Stimulated activated CD8-positive, alpha-beta memory T cell treated with anti-CD3 and anti-CD28 coated beads, Interleukin-15, amount 100 ng/mL, for 48 hours (primary cell): Measurements from ENCODE around the gene TEFM.
"Not testable (repeated sequence)": the region's sequence is repeated elsewhere in the genome, so short reads cannot be mapped to it uniquely, and the experiment has no call there.

Experiments used
- DNase-seq, 2 donors: peaks; one replicate each; pipeline ENCODE4 v3.0.0-alpha.2; 2020; ENCODE audit warnings: low read depth in 2 of 2

The TEFM gene

GRCh38 chr17:30920683-30921543 is 14.9 kb upstream of the TEFM start:
- no peak for DNase-seq

DNA sequence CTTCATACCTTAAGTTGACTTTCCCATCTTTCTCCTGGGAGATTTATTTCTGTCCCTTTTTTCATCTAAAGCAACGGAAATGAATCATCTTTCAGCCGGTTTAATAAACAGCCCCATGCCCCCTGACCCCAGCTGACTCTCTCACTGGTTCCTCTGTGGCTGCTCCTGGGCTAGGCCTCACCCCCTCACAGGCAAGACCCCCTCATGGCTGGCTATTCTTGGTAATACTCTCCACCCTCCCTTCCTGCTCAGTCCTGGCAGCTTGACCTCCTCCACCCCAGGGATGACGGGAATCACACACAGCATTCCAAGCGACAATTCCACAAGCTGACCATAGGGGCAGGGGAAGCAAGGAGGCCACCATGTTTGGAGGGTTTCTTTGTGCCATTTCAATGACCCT is 14.2 kb upstream of the TEFM start:
- DNase-seq = no peak

DNA sequence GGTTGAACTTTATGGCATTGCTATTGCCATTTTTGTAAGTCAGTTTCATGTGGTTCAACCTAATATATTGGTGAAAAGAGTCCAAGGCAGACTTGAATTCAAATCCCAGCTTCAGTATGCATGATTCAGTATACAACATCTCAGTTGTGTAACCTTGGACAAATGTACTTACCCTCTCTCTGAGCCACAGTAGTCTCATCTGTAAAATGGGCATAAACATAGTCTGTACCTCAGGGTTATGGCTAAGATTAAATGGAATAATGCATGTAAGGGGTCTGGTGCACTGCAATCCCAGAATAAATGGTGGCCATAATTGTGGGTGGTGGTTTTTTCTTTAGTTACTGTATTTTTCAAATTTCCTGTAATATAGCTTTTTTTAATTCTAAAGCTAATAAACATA is 11.0 kb upstream of the TEFM start:
- no peak for DNase-seq

DNA sequence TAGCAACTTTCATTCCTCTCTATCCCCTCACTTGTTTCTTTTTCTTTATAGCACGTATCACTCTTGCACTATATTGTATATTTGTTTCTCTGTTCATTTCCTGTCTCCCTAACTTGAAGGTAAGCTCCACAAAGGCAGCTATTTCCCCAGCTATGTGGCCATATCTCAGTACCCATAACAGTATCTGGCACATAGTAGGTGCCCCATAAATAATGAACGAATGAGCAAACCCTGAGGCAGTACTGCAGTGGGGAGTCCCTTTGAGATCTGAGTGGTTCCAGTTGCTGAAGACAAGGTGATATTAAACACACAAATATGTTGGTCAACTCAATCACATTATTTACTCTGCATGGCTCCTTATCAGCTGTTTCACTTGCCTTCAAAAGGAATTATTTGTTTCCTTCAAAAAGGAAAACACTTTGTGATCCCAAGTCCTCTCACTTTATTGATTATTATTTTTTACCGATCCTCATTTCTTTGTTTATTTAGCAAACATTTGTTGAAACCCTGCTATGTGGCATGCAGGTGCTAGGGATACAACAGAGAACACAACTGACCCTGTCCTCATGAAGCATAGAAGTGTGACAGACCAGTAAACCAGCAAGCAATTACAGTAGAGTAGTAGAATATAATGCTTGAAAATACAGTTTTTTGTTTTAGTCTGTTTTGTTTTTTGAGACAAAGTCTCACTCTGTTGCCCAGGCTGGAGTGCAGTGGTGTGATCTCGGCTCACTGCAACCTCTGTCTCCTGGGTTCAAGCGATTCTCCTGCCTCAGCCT is 10.0 kb upstream of the TEFM start:
- DNase-seq = no peak

- DNase-seq = no peak
These were observed 7.9 kb upstream of the TEFM start for GRCh38 chr17:30913955-30914354.

DNA sequence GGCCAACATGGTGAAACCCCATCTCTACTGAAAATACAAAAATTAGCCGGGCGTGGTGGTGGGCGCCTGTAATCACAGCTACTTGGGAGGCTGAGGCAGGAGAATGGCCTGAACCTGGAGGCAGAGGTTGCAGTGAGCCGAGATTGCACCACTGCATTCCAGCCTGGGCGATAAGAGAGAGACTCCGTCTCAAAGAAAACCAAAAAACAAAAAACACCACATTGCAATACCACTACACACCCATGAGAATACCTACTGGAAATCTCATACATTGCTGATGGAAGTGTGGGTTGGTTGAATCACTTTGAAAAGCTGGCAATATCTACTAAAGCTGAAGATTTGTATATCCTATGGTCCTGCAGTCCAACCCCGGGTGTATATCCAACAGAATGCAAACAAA is 4.1 kb upstream of the TEFM start:
- not testable (repeated sequence) for DNase-seq

GRCh38 chr17:30908717-30909420 is 2.8 kb upstream of the TEFM start:
- DNase-seq = no peak

GRCh38 chr17:30905742-30906100 is 317 bp downstream of the TEFM start:
- DNase-seq = no peak

DNA sequence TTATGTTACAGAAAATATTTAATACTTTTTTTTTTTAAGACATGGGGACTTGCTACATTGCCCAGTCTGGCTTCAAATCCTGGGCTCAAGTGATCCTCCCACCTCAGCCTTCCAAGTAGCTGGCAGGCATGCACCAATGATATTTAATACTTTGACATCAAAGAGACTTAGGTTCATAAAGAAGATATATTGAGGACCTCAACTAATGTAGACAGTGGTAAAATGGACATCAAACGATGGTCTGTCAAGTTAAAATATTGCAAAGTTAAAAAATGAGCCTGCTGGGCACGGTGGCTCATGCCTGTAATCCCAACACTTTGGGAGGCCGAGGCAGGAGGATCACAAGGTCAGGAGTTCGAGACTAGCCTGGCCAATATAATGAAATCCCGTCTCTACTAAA is 8.7 kb downstream of the TEFM start:
- no peak for DNase-seq

DNA sequence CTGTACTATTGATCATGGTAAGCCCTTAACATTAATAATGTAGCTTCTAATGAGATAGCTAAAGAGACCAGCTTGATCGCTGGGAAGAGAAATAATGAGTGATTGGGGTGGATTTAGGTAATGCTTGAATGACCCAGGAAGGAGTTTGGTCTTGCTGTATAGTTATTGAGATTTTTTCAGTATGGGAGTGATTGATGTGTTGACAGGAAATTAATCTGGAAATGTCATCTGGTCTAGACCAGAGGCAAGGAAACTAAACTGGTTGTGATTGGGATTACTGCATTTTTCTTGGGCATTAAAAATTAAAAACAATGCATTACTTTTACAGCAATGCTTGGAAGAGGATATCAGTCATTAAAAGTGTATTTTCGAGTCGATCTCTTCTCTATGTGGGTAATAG is 11.8 kb downstream of the TEFM start:
- no peak for DNase-seq

DNA sequence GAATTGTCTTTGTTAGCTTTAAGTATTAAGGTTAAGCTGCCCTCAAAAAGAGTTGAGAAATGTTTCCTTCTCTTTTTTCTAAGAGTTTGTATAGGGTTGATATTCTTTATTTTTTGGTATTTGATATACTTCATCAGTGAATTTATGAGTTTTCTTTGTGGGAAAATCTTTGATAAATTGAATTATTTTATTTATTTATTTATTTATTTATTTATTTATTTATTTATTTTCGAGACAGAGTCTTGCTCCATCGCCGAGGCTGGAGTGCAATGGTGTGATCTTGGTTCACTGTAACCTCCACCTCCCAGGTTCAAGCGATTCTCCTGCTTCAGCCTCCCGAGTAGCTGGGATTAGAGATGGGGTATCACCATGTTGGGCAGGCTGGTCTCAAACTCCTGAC is 19.9 kb downstream of the TEFM start:
- DNase-seq = no peak

- no peak for DNase-seq
These were observed 37.0 kb downstream of the TEFM start for GRCh38 chr17:30869005-30869404.

GRCh38 chr17:30864636-30865035 is 41.4 kb downstream of the TEFM start:
- no peak for DNase-seq

DNA sequence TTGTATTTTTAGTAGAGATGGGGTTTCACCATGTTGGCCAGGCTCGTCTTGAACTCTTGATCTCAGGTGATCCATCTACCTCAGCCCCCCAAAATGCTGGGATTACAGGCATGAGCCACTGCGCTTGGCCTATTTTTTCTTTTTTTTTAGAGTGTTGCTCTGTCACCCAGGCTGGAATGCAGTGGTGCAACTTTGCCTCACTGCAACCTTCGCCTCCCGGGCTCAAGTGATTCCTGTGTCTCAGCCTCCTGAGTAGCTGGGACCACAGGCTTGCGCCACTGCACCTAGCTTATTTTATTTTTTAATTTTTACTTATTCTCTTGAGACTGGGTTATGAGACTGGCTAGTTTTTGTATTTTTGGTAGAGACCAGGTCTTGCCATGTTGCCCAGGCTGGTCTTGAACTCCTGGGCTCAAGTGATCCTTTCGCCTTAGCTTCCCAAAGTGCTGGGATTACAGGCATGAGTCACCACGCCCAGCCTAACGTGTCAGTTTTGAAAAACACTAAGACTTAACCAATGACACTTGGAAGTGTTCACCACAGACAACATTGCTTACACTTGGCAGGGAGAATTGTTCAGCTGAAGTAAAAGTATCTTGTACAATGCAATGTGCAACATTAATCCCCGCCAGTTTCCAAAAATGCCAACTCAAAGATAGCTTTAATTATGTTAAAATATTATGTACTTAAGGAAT is 47.3 kb downstream of the TEFM start:
- no peak for DNase-seq

- DNase-seq = no peak
These were observed 51.9 kb downstream of the TEFM start for GRCh38 chr17:30854146-30854545.
